H1 (cell line): ENCODE data around the gene KCNC3. TPM values are rescaled to one million over a fixed set of nuclear protein-coding genes. Genes with fewer than 3 reads are reported as not detected.

Experiments used
- CTCF ChIA-PET: fragments of 300-600 bp; sonication (Branson Sonifier 250); formaldehyde crosslinking; loops from one replicate; lab custom pipeline; 2021; ENCODE audit not compliant: partially characterized antibody; lab: Charles Lee
- POLR2A ChIA-PET: fragments of 300-600 bp; sonication (Branson Sonifier 250); formaldehyde crosslinking; loops from one replicate; lab custom pipeline; 2021; ENCODE audit warnings: inconsistent platforms; ENCODE audit not compliant: partially characterized antibody; lab: Charles Lee
- DNase-seq, 2 experiments: peaks; one replicate each; pipeline versions ENCODE4 v3.0.0 to v3.0.0-alpha.2; 2010 to 2022; ENCODE audit warnings: low spot score in 2 of 2, low read depth in 1 of 2, mixed read lengths in 1 of 2
- FAIRE-seq: peaks from 2 replicates; lab custom pipeline; 2011; peaks lifted over from hg19 to GRCh38; lab: Jason Lieb, UNC
- H2AFZ ChIP-seq: 2 replicates; pipeline ENCODE4 v1.8.1; 2012; ENCODE audit warnings: low read length, inconsistent platforms
- H2AK5ac ChIP-seq: 2 replicates; pipeline ENCODE4 v1.6.1; 2013; ENCODE audit warnings: low read depth, low read length
- H2BK120ac ChIP-seq: replicated peaks from 2 replicates; pipeline ENCODE3; 2013; ENCODE audit warnings: low read depth, low read length, inconsistent platforms
- H2BK12ac ChIP-seq: 2 replicates; pipeline ENCODE4 v1.6.1; 2013; ENCODE audit warnings: low read depth, low read length
- H2BK15ac ChIP-seq: 2 replicates; pipeline ENCODE4 v1.6.1; 2013; ENCODE audit warnings: low read length
- H2BK20ac ChIP-seq: 2 replicates; pipeline ENCODE4 v1.6.1; 2013; ENCODE audit warnings: low read length
- H2BK5ac ChIP-seq: 2 replicates; pipeline ENCODE4 v1.6.1; 2013; ENCODE audit warnings: low read depth, low read length
- H3K14ac ChIP-seq: 2 replicates; pipeline ENCODE4 v1.6.1; 2013; ENCODE audit warnings: inconsistent platforms; ENCODE audit not compliant: insufficient read length
- H3K18ac ChIP-seq: 2 replicates; pipeline ENCODE4 v1.6.1; 2013; ENCODE audit warnings: low read length; ENCODE audit errors: extremely low read depth
- H3K23ac ChIP-seq: 2 replicates; pipeline ENCODE4 v1.6.1; 2013; ENCODE audit warnings: inconsistent platforms; ENCODE audit not compliant: insufficient read length
- H3K23me2 ChIP-seq: 2 replicates; pipeline ENCODE4 v1.6.1; 2013; ENCODE audit warnings: low read depth, low read length
- H3K27ac ChIP-seq: 2 replicates; pipeline ENCODE4 v1.6.1; 2011; ENCODE audit warnings: low read depth, low read length, inconsistent platforms
- H3K27me3 ChIP-seq, 4 experiments: replicated peaks in 1 of 4; 1 replicate in 1 of 4; 2 replicates in 3 of 4; pipeline versions ENCODE4 v1.6.1 to v1.8.1; 2011 to 2013; ENCODE audit warnings: low read length in 3 of 4, mild to moderate bottlenecking in 3 of 4, inconsistent platforms in 2 of 4, mixed read lengths in 2 of 4, moderate library complexity in 1 of 4; ENCODE audit not compliant: control insufficient read depth in 3 of 4, insufficient read depth in 3 of 4; ENCODE audit errors: extremely low read depth in 1 of 4
- H3K36me3 ChIP-seq, 4 experiments: 2 replicates each; pipeline versions ENCODE4 v1.6.1 to v1.8.1; 2011 to 2013; ENCODE audit warnings: mild to moderate bottlenecking in 4 of 4, low read length in 3 of 4, moderate library complexity in 2 of 4, control low read depth in 1 of 4, inconsistent platforms in 1 of 4; ENCODE audit not compliant: insufficient read depth in 4 of 4, control insufficient read depth in 2 of 4
- H3K4ac ChIP-seq: replicated peaks from 2 replicates; pipeline ENCODE3; 2013; ENCODE audit warnings: low read length, low read depth, mixed read lengths, inconsistent platforms; ENCODE audit not compliant: insufficient read length
- H3K4me1 ChIP-seq, 4 experiments: replicated peaks in 1 of 4; 1 replicate in 1 of 4; 2 replicates in 3 of 4; pipeline versions ENCODE4 v1.6.1 to v1.8.1; 2011 to 2013; ENCODE audit warnings: low read length in 3 of 4, inconsistent platforms in 2 of 4, mixed read lengths in 1 of 4; ENCODE audit not compliant: insufficient read depth in 4 of 4, control insufficient read depth in 3 of 4
- H3K4me2 ChIP-seq, 2 experiments: 2 replicates each; pipeline versions ENCODE4 v1.6.1 to v1.8.1; 2011 to 2013; ENCODE audit warnings: low read depth in 2 of 2, low read length in 2 of 2, control low read depth in 1 of 2, inconsistent platforms in 1 of 2, mild to moderate bottlenecking in 1 of 2; ENCODE audit not compliant: insufficient read depth in 1 of 2
- H3K4me3 ChIP-seq, 4 experiments: fragments of 200-600, 300-600 bp in 1 of 4; sonication (generic), shearing (Covaris generic), sonication (Bioruptor Twin) in 1 of 4; 2 replicates each; pipeline versions ENCODE4 v1.5.1 to v1.8.1; 2011 to 2016; ENCODE audit warnings: low read length in 4 of 4, low read depth in 3 of 4, control low read depth in 2 of 4, inconsistent platforms in 2 of 4, mild to moderate bottlenecking in 2 of 4, mixed read lengths in 1 of 4, moderate library complexity in 1 of 4; ENCODE audit not compliant: insufficient read depth in 2 of 4; ENCODE audit errors: extremely low read depth in 1 of 4
- H3K56ac ChIP-seq: replicated peaks from 2 replicates; pipeline ENCODE3; 2013; ENCODE audit warnings: low read depth, mild to moderate bottlenecking, mixed read lengths, low read length, inconsistent platforms; ENCODE audit not compliant: insufficient read length
- H3K79me1 ChIP-seq: 2 replicates; pipeline ENCODE4 v1.6.1; 2013; ENCODE audit warnings: low read depth, low read length, control low read depth
- H3K79me2 ChIP-seq, 2 experiments: 2 replicates each; pipeline versions ENCODE4 v1.6.1 to v1.8.1; 2012 to 2013; ENCODE audit warnings: low read length in 2 of 2, mild to moderate bottlenecking in 2 of 2, inconsistent platforms in 1 of 2; ENCODE audit not compliant: insufficient read depth in 2 of 2, control insufficient read depth in 1 of 2
- H3K9ac ChIP-seq, 4 experiments: replicated peaks in 1 of 4; 1 replicate in 1 of 4; 2 replicates in 3 of 4; pipeline versions ENCODE4 v1.6.1 to v1.8.1; 2011 to 2013; ENCODE audit warnings: low read depth in 3 of 4, low read length in 3 of 4, control low read depth in 2 of 4, mild to moderate bottlenecking in 2 of 4, moderate library complexity in 2 of 4, inconsistent platforms in 1 of 4; ENCODE audit errors: extremely low read depth in 1 of 4
- H3K9me3 ChIP-seq, 2 experiments: 2 replicates each; pipeline versions ENCODE4 v1.6.1 to v1.8.1; 2012 to 2013; ENCODE audit warnings: mild to moderate bottlenecking in 2 of 2, moderate library complexity in 2 of 2, control low read depth in 1 of 2, inconsistent platforms in 1 of 2, low read depth in 1 of 2, low read length in 1 of 2, mixed read lengths in 1 of 2; ENCODE audit not compliant: insufficient read depth in 2 of 2
- H4K20me1 ChIP-seq, 2 experiments: replicated peaks in 1 of 2; 2 replicates each; pipeline versions ENCODE3 to v1.8.1; 2011 to 2013; ENCODE audit warnings: inconsistent platforms in 2 of 2, low read length in 2 of 2, mild to moderate bottlenecking in 1 of 2; ENCODE audit not compliant: insufficient read depth in 2 of 2, control insufficient read depth in 1 of 2
- H4K5ac ChIP-seq: 2 replicates; pipeline ENCODE4 v1.6.1; 2013; ENCODE audit warnings: low read length, low read depth, mixed read lengths, inconsistent platforms; ENCODE audit not compliant: insufficient read length
- H4K8ac ChIP-seq: 2 replicates; pipeline ENCODE4 v1.8.0; 2013; ENCODE audit warnings: mild to moderate bottlenecking, moderate library complexity, low read length, inconsistent platforms; ENCODE audit not compliant: insufficient read depth; ENCODE audit errors: extremely low read depth
- H4K91ac ChIP-seq: replicated peaks from 2 replicates; pipeline ENCODE3; 2013; ENCODE audit warnings: low read length, mixed read lengths, inconsistent platforms; ENCODE audit not compliant: insufficient read length
- JUND ChIP-seq: IDR thresholded peaks from 2 replicates; pipeline ENCODE4 v1.6.1; 2011; ENCODE audit warnings: mild to moderate bottlenecking, improper control_type of control experiment, low read length
- KDM5A ChIP-seq: fragments of 200-600 bp; IDR thresholded peaks from 2 replicates; pipeline ENCODE4 v1.7.1; 2012; ENCODE audit warnings: mild to moderate bottlenecking, low read length, inconsistent platforms, mixed read lengths
- NRF1 ChIP-seq: IDR thresholded peaks from 2 replicates; pipeline ENCODE4 v1.6.1; 2011; ENCODE audit warnings: mild to moderate bottlenecking, low read depth, low read length, improper control_type of control experiment
- SIN3A ChIP-seq, 2 experiments: IDR thresholded peaks in 1 of 2; conservative IDR thresholded peaks in 1 of 2; 2 replicates each; pipeline ENCODE4 v1.6.1; 2011 to 2012; ENCODE audit warnings: low read length in 2 of 2, improper control_type of control experiment in 1 of 2, low read depth in 1 of 2, mild to moderate bottlenecking in 1 of 2
- WGBS, 2 experiments: shearing (Covaris generic) in 1 of 2; methylation state at CpG; one replicate each; pipeline versions ENCODE4 v1.1.6 to v1.1.7; 2013 to 2015; ENCODE audit warnings: low lambda C conversion rate in 2 of 2, mixed read lengths in 2 of 2, inconsistent platforms in 1 of 2, low coverage in 1 of 2, missing lambda C conversion rate in 1 of 2; ENCODE audit not compliant: insufficient replicate concordance in 2 of 2, insufficient coverage in 1 of 2, insufficient read length in 1 of 2; ENCODE audit errors: extremely low coverage in 1 of 2, missing lambda C conversion rate in 1 of 2; 5-methylcytosine and 5-hydroxymethylcytosine counted together
- polyA plus RNA-seq, 7 experiments: library from polyadenylated mRNA; depleted of rRNA in 3 of 7; stranded (reverse) in 5 of 7; unstranded in 2 of 7; fragments of >200 nt in 5 of 7; fragments of 200-250 nt in 2 of 7; gene quantifications; 1 replicate in 5 of 7; 2 replicates in 1 of 7; 4 replicates in 1 of 7; pipeline versions ENCODE4 v1.2.1 to v1.2.3, GENCODE V29; 2011 to 2013; ENCODE audit warnings: missing spikeins in 2 of 7, mixed read lengths in 2 of 7
- total RNA-seq: library from RNA; stranded (reverse); fragmentation: NEBNext Ultra II Directional; extraction: Animal tissue kit (Norgen Biotek cat#: 25700); gene quantifications from 2 replicates; pipeline ENCODE4 v1.2.1, GENCODE V29; 2021
- TF ChIP-seq, protein P1 (sequence below): IDR thresholded peaks from 2 replicates; pipeline ENCODE4 v1.6.1; 2012; ENCODE audit warnings: low read length, inconsistent platforms

Gene KCNC3
- total and polyA plus RNA-seq, 2 of the 8 experiments (the other 6 are each of a cell fraction or from before 2014, with no cell fraction given): 3.9 to 7.2 TPM

DNA sequence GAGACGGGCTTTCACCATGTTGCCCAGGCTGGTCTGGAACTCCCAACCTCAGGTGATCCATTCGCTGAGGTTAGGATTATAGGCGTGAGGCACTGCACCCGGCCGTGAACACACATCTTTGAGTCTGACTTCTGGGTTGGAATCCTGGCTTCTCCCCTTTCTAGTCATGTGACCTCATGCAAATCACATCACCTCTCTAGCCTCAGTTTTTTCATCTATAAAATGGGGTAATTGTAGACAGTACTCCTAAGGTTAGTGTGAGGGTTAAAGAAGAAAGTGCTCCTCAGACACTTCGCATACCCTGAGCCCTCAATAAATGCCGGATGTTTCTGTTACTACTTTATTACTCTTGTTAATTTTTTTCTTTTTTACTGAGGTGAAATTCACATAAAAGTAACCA lies 55.4 kb downstream of the KCNC3 start:
- Histone ChIP-seq H3K9ac (no peak overlapping the region), H2BK15ac (no peak overlapping the region), H4K8ac (no peak overlapping the region), H3K79me1 (no peaks in the 10 kb centered on the region), H3K23me2 (no peaks in the 10 kb centered on the region), H2BK5ac (no peak overlapping the region), H3K27me3 (no peaks in the 10 kb centered on the region), H3K27ac (no peak overlapping the region), H3K14ac (no peak overlapping the region), H2BK120ac (no peak overlapping the region), H3K4me2 (no peak overlapping the region), H4K5ac (no peak overlapping the region), H3K4me1 (no peaks in the 10 kb centered on the region), H4K20me1 (no peaks in the 10 kb centered on the region), H3K79me2 (no peaks in the 10 kb centered on the region), H3K36me3 (peaks cover 0 to 9% (median 5%) of the 10 kb centered on the region in 4 experiments; a peak in 5 of 8 replicates), H2BK20ac (no peak overlapping the region), H2AK5ac (no peak overlapping the region), H3K18ac (no peak overlapping the region), H3K56ac (no peak overlapping the region), H4K91ac (no peak overlapping the region), H3K4me3 (no peak overlapping the region), H2AFZ (no peak overlapping the region), H3K23ac (no peak overlapping the region), H3K9me3 (no peaks in the 10 kb centered on the region), H3K4ac (no peak overlapping the region), H2BK12ac (no peak overlapping the region)
- DNase-seq: no peak
- TF ChIP-seq, protein P1, sequence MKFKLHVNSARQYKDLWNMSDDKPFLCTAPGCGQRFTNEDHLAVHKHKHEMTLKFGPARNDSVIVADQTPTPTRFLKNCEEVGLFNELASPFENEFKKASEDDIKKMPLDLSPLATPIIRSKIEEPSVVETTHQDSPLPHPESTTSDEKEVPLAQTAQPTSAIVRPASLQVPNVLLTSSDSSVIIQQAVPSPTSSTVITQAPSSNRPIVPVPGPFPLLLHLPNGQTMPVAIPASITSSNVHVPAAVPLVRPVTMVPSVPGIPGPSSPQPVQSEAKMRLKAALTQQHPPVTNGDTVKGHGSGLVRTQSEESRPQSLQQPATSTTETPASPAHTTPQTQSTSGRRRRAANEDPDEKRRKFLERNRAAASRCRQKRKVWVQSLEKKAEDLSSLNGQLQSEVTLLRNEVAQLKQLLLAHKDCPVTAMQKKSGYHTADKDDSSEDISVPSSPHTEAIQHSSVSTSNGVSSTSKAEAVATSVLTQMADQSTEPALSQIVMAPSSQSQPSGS: no peak
- no peak for TF ChIP-seq SIN3A (conservative IDR thresholded peaks at IDR 0.05 in 1 of 2, IDR thresholded peaks at IDR 0.05 in 1 of 2; ENCODE audit: low read depth in 1 of 2, low read length in 2 of 2)
- no peak for TF ChIP-seq NRF1
- TF ChIP-seq JUND: no peak
- TF ChIP-seq KDM5A: no peak
- WGBS, 2 experiments: 81% methylated on average over 7 of the region's 7 CpGs; no CpG with 5 or more reads in 1 of the 2 experiments
- ChIA-PET CTCF (interaction anchor here (1.2 to 3.1 kb wide), 4 partner anchors 8 to 81 kb away, joined by 3 to 16 read pairs (median 4); no protein-coding TSS in a partner anchor), POLR2A (no interaction called here)
- no peak for FAIRE-seq
